ENCODE measurements around the gene STH. TPM values are rescaled to one million over a fixed set of nuclear protein-coding genes. Genes with fewer than 3 reads are reported as not detected.

Gene STH
- total and polyA plus RNA-seq, 9 of the 15 experiments (the other 6 are each of a cell fraction or from before 2014, with no cell fraction given): not detected

- DNase-seq (ENCODE audit: extremely low read depth in 1 of 4, low spot score in 3 of 4): no peak
- CTCF ChIA-PET (ENCODE audit: low intra/inter-chr PET ratio): interaction anchor here (0.5 to 2.7 kb wide), 11 partner anchors 14 to 405 kb away, joined by 3 to 26 read pairs (median 5); partner anchors contain the start of gene KANSL1
- TF ChIP-seq JUNB (CRISPR knock-in tag; conservative IDR thresholded peaks at IDR 0.05) (no peak), PRPF4 (IDR thresholded peaks at IDR 0.05; ENCODE audit: insufficient read depth, low read depth, low read length, poor library complexity, severe bottlenecking) (no peak), ZKSCAN3 (CRISPR knock-in tag; IDR thresholded peaks at IDR 0.05) (no peak), ETS1 (conservative IDR thresholded peaks at IDR 0.05; ENCODE audit: control insufficient read depth, low read depth, low read length) (no peak), STAT5B (CRISPR knock-in tag; IDR thresholded peaks at IDR 0.05) (no peak)
- Histone ChIP-seq H3K27ac (ENCODE audit: extremely low read depth, low read depth, low read length) (peak overlapping the region; percentile 32; the same call in 1 of the 3 replicates), H3K4me3 (no peak overlapping the region), H3K9me1 (ENCODE audit: control insufficient read depth, insufficient read depth, low read length) (no peaks in the 10 kb centered on the region), H2AFZ (ENCODE audit: low read depth, low read length) (no peak overlapping the region), H3K79me2 (ENCODE audit: control insufficient read depth, insufficient read depth, low read length) (peaks cover 10% of the 10 kb centered on the region; the same call in 2 of the 3 replicates), H3K36me3 (ENCODE audit: control insufficient read depth, insufficient read depth, low read length) (peaks cover 93% of the 10 kb centered on the region), H4K20me1 (replicated peaks; ENCODE audit: control insufficient read depth, insufficient read depth, low read length) (no peaks in the 10 kb centered on the region), H3K4me2 (ENCODE audit: insufficient read depth, low read length) (no peak overlapping the region), H3K9ac (ENCODE audit: insufficient read depth in 1 of 2, low read depth in 2 of 2, low read length in 2 of 2) (no peak overlapping the region), H3K9me3 (replicated peaks; ENCODE audit: control insufficient read depth, insufficient read depth, low read depth, low read length) (no peaks in the 10 kb centered on the region), H3K4me1 (replicated peaks in 1 of 2; ENCODE audit: control insufficient read depth in 2 of 2, insufficient read depth in 2 of 2, low read length in 2 of 2) (peaks cover 0 to 5% of the 10 kb centered on the region in 2 experiments; a peak in 2 of 5 replicates), H3K27me3 (ENCODE audit: control insufficient read depth in 2 of 2, insufficient read depth in 2 of 2, low read length in 2 of 2) (no peaks in the 10 kb centered on the region)
- WGBS (ENCODE audit: insufficient coverage, low coverage, missing lambda C conversion rate): 58% methylated on average over 2 of the region's 2 CpGs
- FAIRE-seq: no peak
- no TSS peak for BruUV-seq (replicated peaks)
- in situ Hi-C loops (cut with MboI): no loop called here
- intact Hi-C loops (cut with micrococcal nuclease): loop anchor here (2.0 kb wide), 1 partner anchor 142 kb away; no protein-coding TSS in a partner anchor
- ATAC-seq: no peak
- POLR2A ChIA-PET: interaction anchor here (0.6 to 2.3 kb wide), 8 partner anchors 10 to 709 kb away, joined by 3 to 15 read pairs (median 3); partner anchors contain the start of gene KANSL1
Measured at GRCh38 chr17:46044989-46045388, 45.9 kb downstream of the STH start.

Data from K562 (cell line).